ENCODE results near the gene POU3F3.
A peak's percentile ranks its signal among the peaks of the same experiment; 100 is the strongest.

Gene POU3F3

DNA sequence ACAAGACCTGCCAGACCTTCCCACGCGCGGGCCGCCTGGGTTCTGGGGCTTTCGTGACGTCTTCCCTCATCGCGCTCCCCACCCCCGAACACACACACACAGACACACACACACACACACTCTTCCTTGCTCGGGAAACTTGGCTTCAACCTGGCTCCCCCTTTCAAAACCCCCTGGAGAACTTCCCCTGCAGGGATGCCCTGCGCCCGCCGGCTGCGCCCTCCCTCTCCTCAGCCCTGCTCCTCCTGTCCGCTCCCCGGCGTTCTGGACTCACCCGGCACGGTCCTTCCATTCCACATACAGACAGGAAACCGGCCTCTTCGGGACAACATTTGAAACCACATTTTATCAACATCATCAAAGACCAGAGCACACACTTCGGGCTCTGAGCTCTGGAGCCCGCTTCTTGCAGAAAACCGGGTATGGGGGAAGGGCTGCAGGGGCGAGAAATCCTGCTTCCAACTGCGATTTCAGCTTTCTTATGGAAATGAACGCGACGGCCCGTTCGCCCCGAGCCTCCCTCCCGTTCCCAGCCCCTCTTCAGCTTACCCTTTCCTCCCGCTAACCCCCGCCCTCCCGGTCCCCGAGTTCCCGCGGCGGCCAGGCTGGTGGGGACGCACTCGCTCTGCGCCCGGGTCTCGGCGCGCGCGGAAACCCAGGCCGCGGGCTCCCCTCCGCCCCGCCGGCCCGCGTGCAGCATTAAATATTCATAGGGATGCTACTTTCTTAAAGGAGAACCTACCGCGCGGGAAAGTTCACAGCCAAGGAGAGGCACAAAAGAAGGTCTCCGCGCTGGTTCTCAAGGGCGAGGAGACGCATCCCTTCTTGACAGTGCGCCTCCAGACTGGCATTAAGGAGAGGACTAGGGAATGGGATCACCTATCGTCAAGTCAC lies 18.3 kb downstream of the POU3F3 start:
- Mint-ChIP-seq H3K27me3 (ENCODE audit: low read depth) (peaks cover 80% of the 10 kb centered on the region), H3K9me3 (no peaks in the 10 kb centered on the region), H3K27ac (no peak overlapping the region), H3K4me1 (ENCODE audit: low read depth) (peaks cover 7% of the 10 kb centered on the region), H3K36me3 (ENCODE audit: low read depth) (no peaks in the 10 kb centered on the region), H3K4me3 (peak overlapping the region; percentile 60)

DNA sequence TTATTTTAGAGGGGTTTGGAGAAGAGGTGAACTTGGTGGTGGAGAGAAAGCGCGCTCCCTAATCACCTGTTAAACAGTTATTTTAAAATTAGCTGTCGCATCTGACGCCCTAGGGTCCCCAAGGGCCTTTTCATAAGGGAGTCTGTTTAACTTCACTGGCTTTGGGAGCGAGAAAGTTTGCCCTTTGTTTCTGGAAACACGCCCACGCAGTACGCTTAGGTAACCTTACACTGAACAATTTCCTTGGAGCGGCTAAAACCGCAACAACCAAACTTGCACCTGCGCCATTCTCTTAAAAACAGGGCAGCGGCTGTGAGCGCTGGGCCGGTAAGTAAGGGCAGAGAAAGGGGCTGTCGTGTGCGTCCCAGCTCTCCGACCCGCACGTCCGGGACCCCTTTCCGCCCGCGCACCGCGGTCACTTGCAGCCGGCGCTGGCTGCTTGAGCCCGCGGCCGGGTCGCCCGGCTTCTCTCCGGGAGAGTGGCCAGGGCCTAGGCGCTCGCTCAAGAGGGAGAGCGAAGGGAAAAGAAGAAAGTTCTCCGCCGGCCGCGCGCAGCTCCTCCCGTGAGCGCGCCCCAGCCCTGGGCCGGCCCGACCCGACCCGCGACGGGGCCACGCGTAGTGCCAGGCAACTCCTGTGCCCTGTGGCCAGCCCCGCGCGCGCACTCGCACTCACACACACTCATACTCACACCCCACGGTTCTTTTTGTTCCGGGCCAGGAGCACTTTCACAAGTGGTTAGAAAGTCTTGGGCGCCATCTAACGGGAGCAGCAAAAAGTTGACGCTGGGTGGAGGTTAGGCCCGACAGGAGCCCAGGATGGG lies 19.2 kb downstream of the POU3F3 start:
- Mint-ChIP-seq H3K36me3 (ENCODE audit: low read depth) (no peaks in the 10 kb centered on the region), H3K27ac (no peak overlapping the region), H3K4me3 (peak overlapping the region; percentile 60), H3K4me1 (ENCODE audit: low read depth) (peaks cover 7% of the 10 kb centered on the region), H3K27me3 (ENCODE audit: low read depth) (peaks cover 74% of the 10 kb centered on the region), H3K9me3 (no peaks in the 10 kb centered on the region)

DNA sequence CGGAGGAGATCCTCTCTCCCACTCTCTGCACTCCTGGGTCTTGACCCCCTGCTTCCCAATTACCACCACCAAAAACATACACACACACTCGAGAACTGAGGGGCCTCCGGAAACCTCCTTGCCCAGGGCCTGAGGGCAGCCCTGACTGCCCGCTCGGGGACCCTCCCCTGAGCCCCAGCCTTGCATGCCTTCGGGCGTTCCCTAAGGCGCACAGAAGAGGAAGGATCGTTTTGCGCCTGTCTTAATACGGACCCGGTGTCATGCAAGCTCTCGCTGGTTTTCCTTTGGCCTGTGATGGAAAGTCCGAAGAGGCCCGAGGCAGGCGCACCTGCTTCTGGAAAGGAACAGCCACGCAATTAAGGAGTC lies 19.8 kb downstream of the POU3F3 start:
- peaks cover 7% of the 10 kb centered on the region for H3K4me1 Mint-ChIP-seq (ENCODE audit: low read depth)
- H3K9me3 Mint-ChIP-seq, result no peaks in the 10 kb centered on the region
- no peaks in the 10 kb centered on the region for H3K36me3 Mint-ChIP-seq (ENCODE audit: low read depth)
- peaks cover 68% of the 10 kb centered on the region for H3K27me3 Mint-ChIP-seq (ENCODE audit: low read depth)
- H3K4me3 Mint-ChIP-seq, result peak overlapping the region; percentile 37
- no peak overlapping the region for H3K27ac Mint-ChIP-seq

DNA sequence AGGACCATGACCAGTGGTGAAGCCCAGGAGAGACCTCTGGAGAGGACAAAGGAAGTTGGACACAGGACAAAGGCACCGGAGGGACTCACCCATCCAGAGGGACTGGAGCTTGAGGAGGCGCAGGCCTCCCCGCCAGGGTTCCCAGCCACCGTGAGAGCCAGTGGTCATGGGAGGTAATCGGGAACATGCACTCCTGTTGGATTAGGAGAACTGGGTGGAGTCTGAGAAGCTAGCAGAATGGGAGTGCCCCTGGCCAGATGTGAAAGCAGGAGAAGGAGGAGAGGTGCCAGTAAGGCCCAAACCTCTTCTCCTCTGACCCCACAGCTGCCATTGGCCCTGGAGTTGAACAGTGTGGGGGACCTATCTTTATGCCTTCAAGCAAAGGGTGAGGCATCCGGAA lies 20.3 kb downstream of the POU3F3 start:
- H3K27me3 Mint-ChIP-seq (ENCODE audit: low read depth), result peaks cover 67% of the 10 kb centered on the region
- H3K4me1 Mint-ChIP-seq (ENCODE audit: low read depth), result peaks cover 7% of the 10 kb centered on the region
- H3K27ac Mint-ChIP-seq, result no peak overlapping the region
- H3K4me3 Mint-ChIP-seq, result no peak overlapping the region
- no peaks in the 10 kb centered on the region for H3K36me3 Mint-ChIP-seq (ENCODE audit: low read depth)
- no peaks in the 10 kb centered on the region for H3K9me3 Mint-ChIP-seq

DNA sequence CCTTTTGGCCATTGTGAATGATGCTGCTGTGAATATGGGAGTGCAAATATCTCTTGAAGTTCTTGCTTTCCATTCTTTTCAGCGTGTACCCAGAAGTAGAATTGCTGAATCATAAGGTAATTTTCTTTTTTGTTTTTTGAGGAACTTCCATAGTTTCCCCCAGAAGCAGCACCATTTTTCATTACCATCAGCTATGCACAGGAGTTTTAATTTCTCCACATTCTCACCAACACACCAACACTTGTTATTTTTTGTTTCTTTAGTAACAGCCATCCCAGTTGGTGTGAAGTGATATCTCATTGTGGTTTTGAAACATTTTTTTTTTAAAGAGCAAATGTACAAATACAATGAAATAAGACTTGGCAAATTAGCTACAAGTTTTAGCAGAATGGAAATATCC lies 21.3 kb downstream of the POU3F3 start:
- H3K9me3 Mint-ChIP-seq, result no peaks in the 10 kb centered on the region
- no peak overlapping the region for H3K4me3 Mint-ChIP-seq
- no peaks in the 10 kb centered on the region for H3K36me3 Mint-ChIP-seq (ENCODE audit: low read depth)
- H3K27me3 Mint-ChIP-seq (ENCODE audit: low read depth), result peaks cover 58% of the 10 kb centered on the region
- no peak overlapping the region for H3K27ac Mint-ChIP-seq
- H3K4me1 Mint-ChIP-seq (ENCODE audit: low read depth), result peaks cover 7% of the 10 kb centered on the region

DNA sequence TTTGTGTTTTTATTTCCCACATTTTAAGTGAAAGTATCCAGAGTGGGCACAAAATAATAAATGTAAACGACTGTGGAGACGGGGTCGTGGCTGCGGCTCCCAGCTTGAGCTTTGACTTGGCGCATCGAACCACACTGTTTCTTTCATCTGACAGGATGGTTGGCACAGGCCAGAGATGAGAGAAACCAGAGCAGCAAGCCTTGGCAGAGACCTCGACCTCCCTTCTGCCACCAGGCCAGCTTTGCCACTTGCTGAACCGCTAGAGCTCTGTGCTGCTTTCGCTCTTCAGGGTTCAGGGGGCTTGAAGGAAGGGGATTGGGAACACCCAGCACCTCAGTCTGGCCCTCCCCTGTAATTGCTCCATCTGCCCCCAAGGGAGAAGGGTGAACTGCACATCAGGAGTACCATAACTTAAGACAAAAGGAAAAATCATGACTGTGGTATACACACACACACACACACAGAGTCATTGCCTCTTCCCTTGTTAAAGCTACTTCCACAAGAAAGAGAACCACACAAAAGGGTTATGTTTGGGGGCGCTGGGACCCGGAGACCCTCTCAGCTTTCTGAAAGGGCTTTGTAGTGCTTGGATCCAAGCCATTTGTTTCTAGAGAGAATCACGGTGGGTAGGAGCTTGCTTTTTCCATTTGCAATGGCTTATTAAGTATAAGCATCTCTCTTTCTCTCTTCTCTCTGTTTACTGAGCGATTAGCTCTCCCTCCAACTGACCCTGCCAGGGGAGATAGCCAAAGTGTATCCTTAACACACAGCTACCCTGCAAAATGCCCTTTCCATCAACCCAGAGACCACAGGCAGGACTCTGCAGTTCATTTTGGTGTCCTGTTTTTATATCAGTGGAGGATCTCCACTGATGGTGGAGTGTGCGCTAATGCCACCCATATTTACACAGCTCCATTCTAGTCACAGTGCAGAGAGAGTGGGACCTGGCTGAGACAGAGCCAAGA lies 23.0 kb downstream of the POU3F3 start:
- H3K4me1 Mint-ChIP-seq (ENCODE audit: low read depth), result peaks cover 3% of the 10 kb centered on the region
- no peak overlapping the region for H3K4me3 Mint-ChIP-seq
- no peaks in the 10 kb centered on the region for H3K9me3 Mint-ChIP-seq

DNA sequence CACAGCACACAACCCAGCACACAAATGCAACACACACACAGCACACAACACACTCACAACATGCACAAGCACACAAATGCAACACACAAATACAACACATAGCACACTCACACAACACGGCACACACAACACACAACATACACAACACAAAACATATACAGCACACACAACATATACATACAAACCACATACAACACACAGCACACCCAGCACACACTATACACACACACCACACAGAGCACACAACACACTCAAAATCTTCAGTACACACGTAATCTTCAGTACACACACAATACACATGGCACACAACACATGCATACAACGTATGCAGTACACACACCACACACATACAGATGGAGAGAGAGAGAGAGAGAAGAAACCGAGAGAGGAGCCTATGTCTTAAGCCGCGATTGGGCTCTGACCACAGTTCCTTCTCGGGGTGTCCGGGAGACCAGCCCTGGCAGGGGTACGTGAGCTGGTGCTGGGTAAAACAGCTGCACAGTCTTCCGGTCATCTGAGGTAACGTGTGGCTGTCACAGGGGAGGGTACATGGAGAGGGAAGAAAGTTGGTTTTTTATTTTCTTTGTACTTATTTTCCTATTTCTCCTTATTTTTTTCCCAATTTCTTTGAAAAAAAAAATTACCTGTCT lies 25.1 kb downstream of the POU3F3 start:
- Mint-ChIP-seq H3K9me3 (no peaks in the 10 kb centered on the region), H3K36me3 (ENCODE audit: low read depth) (no peaks in the 10 kb centered on the region), H3K4me3 (no peak overlapping the region), H3K27ac (no peak overlapping the region), H3K4me1 (ENCODE audit: low read depth) (no peaks in the 10 kb centered on the region), H3K27me3 (ENCODE audit: low read depth) (peaks cover 28% of the 10 kb centered on the region)

More for the DNA sequence above, 23.0 kb downstream of the POU3F3 start:
- Mint-ChIP-seq H3K36me3 (ENCODE audit: low read depth) (no peaks in the 10 kb centered on the region), H3K27me3 (ENCODE audit: low read depth) (peaks cover 42% of the 10 kb centered on the region), H3K27ac (no peak overlapping the region)

DNA sequence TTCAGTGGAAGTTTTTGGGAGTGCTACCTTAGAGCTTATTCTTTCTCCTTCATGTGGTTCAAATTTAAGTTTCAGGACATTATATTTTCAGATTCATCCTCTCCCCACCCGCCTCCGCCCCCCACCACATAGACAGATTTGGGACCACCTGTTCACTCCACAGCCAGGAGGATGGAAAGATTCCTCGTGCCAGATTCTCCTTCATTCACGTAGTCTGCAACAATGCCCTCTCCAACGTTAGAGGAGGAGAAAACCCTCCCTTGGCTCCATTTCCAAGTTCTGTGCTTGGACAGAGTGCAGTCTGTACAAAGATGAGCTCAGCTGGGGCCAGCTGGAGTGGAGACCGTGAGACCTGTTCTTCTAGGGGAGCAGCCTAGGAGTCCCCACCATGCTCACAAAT lies 26.2 kb downstream of the POU3F3 start:
- Mint-ChIP-seq H3K4me3 (no peak overlapping the region), H3K27ac (no peak overlapping the region), H3K4me1 (ENCODE audit: low read depth) (no peaks in the 10 kb centered on the region), H3K27me3 (ENCODE audit: low read depth) (peaks cover 23% of the 10 kb centered on the region), H3K9me3 (no peaks in the 10 kb centered on the region), H3K36me3 (ENCODE audit: low read depth) (no peaks in the 10 kb centered on the region)

DNA sequence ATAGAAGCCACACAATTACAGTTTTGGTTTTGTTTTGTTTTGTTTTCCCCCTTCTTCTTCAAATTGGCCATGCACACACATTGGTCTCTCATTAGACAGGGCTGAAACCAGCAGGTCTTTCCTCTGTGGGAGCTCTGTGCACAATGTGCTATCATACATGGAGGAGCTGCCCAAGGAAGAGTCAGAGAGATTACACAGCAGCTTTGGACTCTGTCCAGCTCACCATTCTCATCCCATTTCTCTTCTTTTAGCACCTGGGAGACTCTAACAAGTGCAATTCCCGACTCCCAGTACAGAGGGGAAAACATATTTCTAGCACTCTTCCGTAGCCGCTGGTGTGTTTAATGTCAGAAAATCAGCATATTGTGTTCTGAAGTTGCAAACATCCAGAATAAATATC lies 29.4 kb downstream of the POU3F3 start:
- Mint-ChIP-seq H3K27ac (no peak overlapping the region), H3K4me1 (ENCODE audit: low read depth) (peaks cover 5% of the 10 kb centered on the region), H3K9me3 (peaks cover 5% of the 10 kb centered on the region), H3K4me3 (no peak overlapping the region), H3K27me3 (ENCODE audit: low read depth) (peaks cover 13% of the 10 kb centered on the region), H3K36me3 (ENCODE audit: low read depth) (no peaks in the 10 kb centered on the region)

DNA sequence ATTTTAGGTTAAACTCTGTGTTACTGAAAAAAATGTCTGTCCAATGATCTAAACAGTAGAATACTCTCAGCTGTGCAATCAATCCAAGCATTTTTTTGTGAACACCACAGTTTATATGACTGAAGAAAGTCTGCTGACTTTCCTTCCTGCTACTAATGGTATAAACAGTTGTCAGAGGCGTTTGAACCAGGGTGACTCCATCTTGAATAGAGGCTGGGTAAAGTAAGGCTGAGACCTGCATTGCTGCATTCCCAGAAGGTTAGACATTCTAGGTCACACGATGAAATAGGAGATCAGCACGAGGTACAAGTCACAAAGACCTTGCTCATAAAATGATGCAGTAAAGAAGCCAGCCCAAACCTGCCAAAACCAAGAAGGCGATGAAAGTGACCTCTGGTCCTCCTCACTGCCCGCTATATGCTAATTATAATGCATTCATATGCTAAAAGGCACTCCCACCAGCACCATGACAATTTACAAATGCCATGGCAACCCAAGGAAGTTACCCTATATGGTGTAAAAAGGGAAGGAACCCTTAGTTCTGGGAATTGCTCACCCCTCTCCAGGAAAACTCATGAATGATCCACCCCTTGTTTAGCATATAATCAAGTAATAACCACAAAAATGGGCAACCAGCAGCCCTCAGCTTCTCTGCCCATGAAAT lies 31.3 kb downstream of the POU3F3 start:
- H3K4me1 Mint-ChIP-seq (ENCODE audit: low read depth), result peaks cover 14% of the 10 kb centered on the region
- H3K27me3 Mint-ChIP-seq (ENCODE audit: low read depth), result peaks cover 8% of the 10 kb centered on the region
- no peak overlapping the region for H3K4me3 Mint-ChIP-seq
- no peak overlapping the region for H3K27ac Mint-ChIP-seq
- peaks cover 5% of the 10 kb centered on the region for H3K9me3 Mint-ChIP-seq
- H3K36me3 Mint-ChIP-seq (ENCODE audit: low read depth), result no peaks in the 10 kb centered on the region

DNA sequence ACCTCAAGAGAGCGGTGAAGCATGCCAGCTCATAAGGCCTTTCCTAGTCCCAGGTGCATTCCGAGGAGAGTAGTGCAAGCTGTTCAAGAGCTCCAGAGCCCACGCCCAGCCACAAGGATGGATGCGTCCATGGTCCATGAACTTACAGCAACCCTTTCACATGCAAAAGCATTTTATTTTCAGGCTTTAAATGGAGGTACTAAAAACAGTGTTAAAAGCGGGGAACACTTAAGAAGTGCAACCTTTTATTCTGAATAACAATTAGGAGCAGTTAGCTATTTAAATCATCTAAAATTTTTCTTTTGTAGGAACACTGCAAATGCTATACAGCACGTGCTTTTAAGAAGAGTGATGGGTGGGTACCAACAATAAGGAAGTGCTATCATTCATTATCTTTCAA lies 33.8 kb downstream of the POU3F3 start:
- Mint-ChIP-seq H3K27ac (no peak overlapping the region), H3K4me3 (no peak overlapping the region), H3K4me1 (ENCODE audit: low read depth) (peaks cover 17% of the 10 kb centered on the region), H3K27me3 (ENCODE audit: low read depth) (peaks cover 10% of the 10 kb centered on the region), H3K9me3 (peaks cover 5% of the 10 kb centered on the region), H3K36me3 (ENCODE audit: low read depth) (no peaks in the 10 kb centered on the region)

DNA sequence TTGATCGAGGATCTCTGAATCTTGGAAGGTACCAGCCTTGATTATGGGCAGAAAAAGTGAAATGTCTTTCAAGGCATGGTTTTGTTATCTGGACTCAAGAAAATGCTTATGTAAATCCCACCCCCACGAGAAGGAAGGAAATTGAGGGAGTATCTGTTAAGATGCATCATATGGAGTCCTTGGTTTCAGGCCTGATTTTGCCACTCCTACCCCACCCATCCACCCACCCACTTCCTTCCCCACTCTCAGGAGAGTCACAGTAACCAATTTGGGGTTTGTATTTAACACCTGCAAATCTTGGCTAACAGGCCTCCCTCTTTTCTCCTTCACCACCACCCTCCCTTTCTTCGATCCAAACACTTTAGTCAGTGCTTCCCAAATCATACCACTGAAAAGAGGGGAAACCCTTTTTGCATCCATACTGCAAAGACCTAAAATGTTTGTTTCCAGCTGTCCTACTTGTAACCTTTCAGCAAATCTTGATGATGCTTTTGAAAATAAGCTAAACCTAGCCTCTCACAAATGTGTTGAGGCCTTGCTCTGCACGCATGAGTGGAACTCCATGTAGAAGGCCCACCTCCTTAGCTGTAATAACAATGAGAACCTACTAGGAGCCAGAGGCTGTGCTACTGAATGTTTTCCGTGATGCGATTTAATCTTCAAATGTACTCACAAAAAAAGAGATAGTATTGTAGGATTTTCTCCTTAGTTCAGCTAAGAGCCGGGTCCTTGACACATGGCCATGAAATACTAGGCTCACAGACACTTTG lies 34.8 kb downstream of the POU3F3 start:
- H3K4me1 Mint-ChIP-seq (ENCODE audit: low read depth), result peaks cover 17% of the 10 kb centered on the region
- H3K36me3 Mint-ChIP-seq (ENCODE audit: low read depth), result no peaks in the 10 kb centered on the region
- peaks cover 9% of the 10 kb centered on the region for H3K27me3 Mint-ChIP-seq (ENCODE audit: low read depth)
- no peak overlapping the region for H3K27ac Mint-ChIP-seq
- peaks cover 5% of the 10 kb centered on the region for H3K9me3 Mint-ChIP-seq
- H3K4me3 Mint-ChIP-seq, result no peak overlapping the region

Measured in T-helper 1 cell treated with Interleukin-12 subunit alpha and Interleukin-12 subunit beta and Interleukin-4 antibody, amounts not matched to agents 30 μg/mL and 1 μg/mL, for 36 hours (primary cell).